Endothelial cell of hepatic sinusoid (primary cell): ENCODE results near the gene C1RL.

Experiments
- in situ Hi-C: cut with HindIII; loops from 2 replicates; pipeline ENCODE4 v1.10.0; 2017; ENCODE audit warnings: low sequenced_read_pairs

C1RL gene

GRCh38 chr12:7108796-7109571 lies at the start of gene C1RL:
Gene C1RL, minus strand, starts transcription at chr12:7109214. Its CDS starts 34 bp downstream, at chr12:7109180.
- in situ Hi-C loops: loop anchor here (5.0 kb wide), 2 partner anchors 43 to 52 kb away; no protein-coding TSS in a partner anchor

GRCh38 chr12:7157391-7157790 lies 48.4 kb upstream of the C1RL start:
- in situ Hi-C loops: no loop called here

GRCh38 chr12:7156259-7157197 lies 47.5 kb upstream of the C1RL start:
- in situ Hi-C loops: no loop called here

GRCh38 chr12:7155471-7156034 lies 46.5 kb upstream of the C1RL start:
- in situ Hi-C loops: no loop called here

- in situ Hi-C loops: loop anchor here (5.0 kb wide), 1 partner anchor 48 kb away; the partner anchor contains the start of gene C1RL
These were observed 46.0 kb upstream of the C1RL start for GRCh38 chr12:7154901-7155470.

GRCh38 chr12:7154042-7154441 lies 45.0 kb upstream of the C1RL start:
- in situ Hi-C loops: loop anchor here (5.0 kb wide), 1 partner anchor 47 kb away; the partner anchor contains the start of gene C1RL

- in situ Hi-C loops: loop anchor here (5.0 kb wide), 1 partner anchor 46 kb away; the partner anchor contains the start of gene C1RL
These were observed 43.8 kb upstream of the C1RL start for GRCh38 chr12:7152818-7153217.

- in situ Hi-C loops: loop anchor here (5.0 kb wide), 1 partner anchor 44 kb away; the partner anchor contains the start of gene C1RL
These were observed 42.5 kb upstream of the C1RL start for GRCh38 chr12:7151532-7151931.

GRCh38 chr12:7150841-7151240 lies 41.8 kb upstream of the C1RL start:
- in situ Hi-C loops: loop anchor here (5.0 kb wide), 1 partner anchor 44 kb away; the partner anchor contains the start of gene C1RL

GRCh38 chr12:7150356-7150755 lies 41.3 kb upstream of the C1RL start:
- in situ Hi-C loops: loop anchor here (5.0 kb wide), 1 partner anchor 43 kb away; the partner anchor contains the start of gene C1RL

GRCh38 chr12:7146906-7147305 lies 37.9 kb upstream of the C1RL start:
- in situ Hi-C loops: no loop called here

GRCh38 chr12:7146228-7146627 lies 37.2 kb upstream of the C1RL start:
- in situ Hi-C loops: no loop called here

GRCh38 chr12:7145671-7146070 lies 36.7 kb upstream of the C1RL start:
- in situ Hi-C loops: no loop called here

- in situ Hi-C loops: no loop called here
These were observed 35.6 kb upstream of the C1RL start for GRCh38 chr12:7144414-7145120.

GRCh38 chr12:7143564-7143963 lies 34.5 kb upstream of the C1RL start:
- in situ Hi-C loops: no loop called here

- in situ Hi-C loops: no loop called here
These were observed 33.9 kb upstream of the C1RL start for GRCh38 chr12:7142809-7143465.

- in situ Hi-C loops: no loop called here
These were observed 33.1 kb upstream of the C1RL start for GRCh38 chr12:7142056-7142644.

- in situ Hi-C loops: no loop called here
These were observed 32.5 kb upstream of the C1RL start for GRCh38 chr12:7141351-7142005.

- in situ Hi-C loops: no loop called here
These were observed 30.2 kb upstream of the C1RL start for GRCh38 chr12:7139200-7139599.
